B cell (primary cell): ENCODE results near the gene SPECC1L. TPM values are rescaled to one million over a fixed set of nuclear protein-coding genes. Genes with fewer than 3 reads are reported as not detected.
A peak's percentile ranks its signal among the peaks of the same experiment; 100 is the strongest.

ENCODE experiments used
- ATAC-seq: fragments of 200-7000 bp; cut with Tn5 transposase; one replicate; pipeline ENCODE4 v1.10.0; 2021; ENCODE audit warnings: low read depth, mild to moderate bottlenecking, moderate number of reproducible peaks, moderate library complexity
- CTCF ChIA-PET: fragments of 350-600 bp; sonication (Branson Sonifier 250); formaldehyde crosslinking; loops from one replicate; lab custom pipeline; 2021; ENCODE audit warnings: antibody characterized with exemption, inconsistent platforms; lab: Charles Lee
- POLR2A ChIA-PET: fragments of 350-600 bp; sonication (Branson Sonifier 250); formaldehyde crosslinking; loops from one replicate; lab custom pipeline; 2021; ENCODE audit warnings: antibody characterized with exemption; lab: Charles Lee
- DNase-seq: peaks from one replicate; pipeline ENCODE4 v3.0.0; 2013
- H2AFZ ChIP-seq: 2 replicates; pipeline ENCODE4 v1.6.1; 2012; ENCODE audit warnings: mild to moderate bottlenecking, low read depth, low read length; ENCODE audit not compliant: insufficient read depth, poor library complexity, severe bottlenecking
- H3K27ac ChIP-seq, 2 donors: 1 replicate in 1 of 2; 2 replicates in 1 of 2; pipeline ENCODE4 v1.5.1; 2012 to 2013; ENCODE audit warnings: low read length in 2 of 2, mild to moderate bottlenecking in 2 of 2, moderate library complexity in 1 of 2
- H3K27me3 ChIP-seq, 4 experiments: fragments of 200-600 bp in 1 of 4; sonication (generic) in 1 of 4; replicated peaks in 1 of 4; 1 replicate in 2 of 4; 2 replicates in 2 of 4; pipeline versions ENCODE4 v1.6.1 to v1.7.0; 2013 to 2016; ENCODE audit warnings: low read length in 3 of 4, mild to moderate bottlenecking in 2 of 4, mixed read lengths in 1 of 4, moderate library complexity in 1 of 4; ENCODE audit not compliant: insufficient read depth in 4 of 4, control insufficient read depth in 3 of 4; ENCODE audit errors: control extremely low read depth in 1 of 4
- H3K36me3 ChIP-seq, 2 experiments: replicated peaks in 1 of 2; 1 replicate in 1 of 2; 2 replicates in 1 of 2; pipeline versions ENCODE4 v1.6.1 to v1.7.1; 2013; ENCODE audit warnings: low read length in 1 of 2; ENCODE audit not compliant: insufficient read depth in 2 of 2, control insufficient read depth in 1 of 2; ENCODE audit errors: control extremely low read depth in 1 of 2, extremely low read depth in 1 of 2
- H3K4me1 ChIP-seq, 2 donors: fragments of 200-600 bp in 1 of 2; sonication (generic) in 1 of 2; 1 replicate in 1 of 2; 2 replicates in 1 of 2; pipeline versions ENCODE4 v1.5.1 to v1.6.1; 2013 to 2017; ENCODE audit warnings: low read length in 2 of 2; ENCODE audit not compliant: control insufficient read depth in 2 of 2, insufficient read depth in 2 of 2
- H3K4me2 ChIP-seq: replicated peaks from 2 replicates; pipeline ENCODE3; 2012; ENCODE audit warnings: mild to moderate bottlenecking, low read depth, low read length; ENCODE audit not compliant: poor library complexity, severe bottlenecking
- H3K4me3 ChIP-seq, 5 experiments: fragments of 200-600 bp in 1 of 5; sonication (generic) in 1 of 5; 1 replicate in 3 of 5; 2 replicates in 2 of 5; pipeline versions ENCODE4 v1.5.1 to v1.7.0; 2011 to 2016; ENCODE audit warnings: low read length in 4 of 5, mild to moderate bottlenecking in 4 of 5, low read depth in 2 of 5, control low read depth in 1 of 5, moderate library complexity in 1 of 5; ENCODE audit not compliant: insufficient read depth in 1 of 5; ENCODE audit errors: control extremely low read depth in 1 of 5, extremely low read depth in 1 of 5
- H3K79me2 ChIP-seq: fragments of 200-600 bp; sonication (generic); one replicate; pipeline ENCODE4 v1.6.0; 2016; ENCODE audit warnings: low read length; ENCODE audit not compliant: control insufficient read depth, insufficient read depth
- H3K9ac ChIP-seq: fragments of 200-600 bp; sonication (generic); 2 replicates; pipeline ENCODE4 v1.6.1; 2017; ENCODE audit warnings: mild to moderate bottlenecking, low read length, moderate library complexity
- H3K9me3 ChIP-seq, 3 donors: one replicate each; pipeline versions ENCODE4 v1.6.1 to v1.7.1; 2013; ENCODE audit warnings: low read length in 2 of 3; ENCODE audit not compliant: control insufficient read depth in 2 of 3, insufficient read depth in 1 of 3; ENCODE audit errors: control extremely low read depth in 1 of 3
- H4K20me1 ChIP-seq: 2 replicates; pipeline ENCODE4 v1.6.0; 2012; ENCODE audit warnings: mild to moderate bottlenecking, low read length; ENCODE audit not compliant: insufficient read depth, control insufficient read depth, poor library complexity, severe bottlenecking
- H3K27ac Mint-ChIP-seq: one replicate; pipeline ENCODE4 v1.8.0; 2021; ENCODE audit warnings: mixed read lengths
- H3K27me3 Mint-ChIP-seq: one replicate; pipeline ENCODE4 v1.8.0; 2021; ENCODE audit warnings: mixed read lengths
- H3K4me1 Mint-ChIP-seq: one replicate; pipeline ENCODE4 v1.8.0; 2021; ENCODE audit warnings: mixed read lengths
- H3K4me3 Mint-ChIP-seq: one replicate; pipeline ENCODE4 v1.8.0; 2021; ENCODE audit warnings: mixed read lengths
- H3K9me3 Mint-ChIP-seq: one replicate; pipeline ENCODE4 v1.8.0; 2022; ENCODE audit warnings: mixed read lengths; ENCODE audit not compliant: insufficient read depth
- EZH2 ChIP-seq: IDR thresholded peaks from 2 replicates; pipeline ENCODE4 v1.6.1; 2012; ENCODE audit warnings: borderline replicate concordance, low read depth, mild to moderate bottlenecking, moderate library complexity, low read length; ENCODE audit not compliant: insufficient read depth, poor library complexity, severe bottlenecking
- WGBS: methylation state at CpG from one replicate; pipeline ENCODE4 v1.1.5; 2013; ENCODE audit warnings: missing lambda C conversion rate; ENCODE audit not compliant: insufficient coverage; 5-methylcytosine and 5-hydroxymethylcytosine counted together
- intact Hi-C: fragments of 100-400 bp; cut with micrococcal nuclease; formaldehyde crosslinking; loops from one replicate; pipeline ENCODE4 v1.10.0; 2022
- polyA plus RNA-seq: library from polyadenylated mRNA; depleted of rRNA; stranded (reverse); fragments of >200 nt; gene quantifications from 2 replicates; pipeline ENCODE4 v1.2.3, GENCODE V29; 2012
- total RNA-seq, 2 donors: library from RNA; stranded (reverse); fragments of 120-200 nt in 1 of 2; gene quantifications; 1 replicate in 1 of 2; 2 replicates in 1 of 2; pipeline versions ENCODE4 v1.2.3 to v1.2.4, GENCODE V29; 2013 to 2022
- TF ChIP-seq, protein P1 (sequence below): fragments of 200-600 bp; IDR thresholded peaks from one replicate; pipeline ENCODE4 v1.8.0; 2022; ENCODE audit warnings: antibody characterized with exemption, mild to moderate bottlenecking

The SPECC1L gene
- total and polyA plus RNA-seq, 2 donors (not counting 1 experiment from before 2014, with no cell fraction given): 14.4 to 85.3 TPM

DNA sequence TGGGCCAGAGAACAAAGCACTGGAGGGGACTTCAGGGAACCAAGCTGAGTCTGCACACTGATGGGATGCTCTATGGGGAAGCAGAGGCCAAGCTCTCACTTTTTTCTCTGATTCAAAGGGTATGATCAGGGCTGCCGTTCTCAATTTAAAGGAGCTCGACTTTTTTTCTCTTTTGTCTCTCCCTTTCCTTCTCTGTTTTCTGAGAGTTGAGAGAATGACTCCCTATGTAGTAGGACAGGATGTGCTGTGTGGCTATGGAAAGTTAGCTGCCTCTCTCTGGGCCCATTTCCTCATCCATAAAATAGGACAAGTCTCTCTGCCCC is 164.7 kb downstream of the SPECC1L start:
- H3K9me3 Mint-ChIP-seq: no peaks in the 10 kb centered on the region
- H3K4me1 Mint-ChIP-seq: peaks cover 88% of the 10 kb centered on the region
- H3K27ac Mint-ChIP-seq: peak overlapping the region; percentile 97

DNA sequence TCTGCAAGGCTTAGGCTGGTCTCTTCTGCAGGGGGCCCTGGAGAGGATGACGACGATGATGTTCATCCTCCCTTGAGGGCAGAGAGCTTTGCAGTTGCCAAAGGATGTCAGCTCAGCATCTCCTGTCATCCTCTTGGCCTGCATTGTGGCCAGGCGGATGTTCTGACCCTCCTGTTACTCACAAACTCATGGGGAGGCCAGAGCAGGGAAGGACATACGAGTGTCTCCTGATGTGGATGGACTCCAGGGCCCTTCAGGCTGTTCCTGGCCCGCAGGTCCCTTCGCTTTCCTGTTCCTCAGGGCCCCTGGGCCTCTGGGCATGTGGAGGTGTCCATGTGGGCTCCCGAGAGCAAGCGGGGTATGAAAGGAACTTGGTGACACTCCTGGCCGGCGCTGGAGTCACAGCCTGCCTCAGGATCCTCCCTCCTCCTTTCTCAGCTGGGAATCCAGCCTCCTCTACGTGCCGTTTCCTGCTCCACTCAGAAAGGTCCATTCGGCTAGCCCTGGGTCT is 165.3 kb downstream of the SPECC1L start:
- intact Hi-C loops: loop anchor here (2.0 to 10.0 kb wide), 4 partner anchors 35 to 1129 kb away; partner anchors contain the start of genes DERL3 and GRK3
- Histone ChIP-seq H3K4me1 (peaks cover 85 to 90% of the 10 kb centered on the region in 2 donors), H3K9me3 (no peaks in the 10 kb centered on the region), H3K27ac (peak overlapping the region; percentile 98 to 99), H3K4me3 (no peak overlapping the region), H3K9ac (peak overlapping the region; percentile 19), H3K27me3 (no peaks in the 10 kb centered on the region), H4K20me1 (peaks cover 10% of the 10 kb centered on the region), H3K79me2 (peaks cover 76% of the 10 kb centered on the region), H3K4me2 (peak overlapping the region; percentile 78), H3K36me3 (peaks cover 0 to 30% of the 10 kb centered on the region in 2 experiments), H2AFZ (no peak overlapping the region)
- DNase-seq (no peak), ATAC-seq (no peak)
- peaks cover 88% of the 10 kb centered on the region for H3K4me1 Mint-ChIP-seq
- WGBS: 92% methylated on average over 10 of the region's 13 CpGs
- TF ChIP-seq, protein P1, sequence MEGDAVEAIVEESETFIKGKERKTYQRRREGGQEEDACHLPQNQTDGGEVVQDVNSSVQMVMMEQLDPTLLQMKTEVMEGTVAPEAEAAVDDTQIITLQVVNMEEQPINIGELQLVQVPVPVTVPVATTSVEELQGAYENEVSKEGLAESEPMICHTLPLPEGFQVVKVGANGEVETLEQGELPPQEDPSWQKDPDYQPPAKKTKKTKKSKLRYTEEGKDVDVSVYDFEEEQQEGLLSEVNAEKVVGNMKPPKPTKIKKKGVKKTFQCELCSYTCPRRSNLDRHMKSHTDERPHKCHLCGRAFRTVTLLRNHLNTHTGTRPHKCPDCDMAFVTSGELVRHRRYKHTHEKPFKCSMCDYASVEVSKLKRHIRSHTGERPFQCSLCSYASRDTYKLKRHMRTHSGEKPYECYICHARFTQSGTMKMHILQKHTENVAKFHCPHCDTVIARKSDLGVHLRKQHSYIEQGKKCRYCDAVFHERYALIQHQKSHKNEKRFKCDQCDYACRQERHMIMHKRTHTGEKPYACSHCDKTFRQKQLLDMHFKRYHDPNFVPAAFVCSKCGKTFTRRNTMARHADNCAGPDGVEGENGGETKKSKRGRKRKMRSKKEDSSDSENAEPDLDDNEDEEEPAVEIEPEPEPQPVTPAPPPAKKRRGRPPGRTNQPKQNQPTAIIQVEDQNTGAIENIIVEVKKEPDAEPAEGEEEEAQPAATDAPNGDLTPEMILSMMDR: no peak
- TF ChIP-seq EZH2: no peak
- ChIA-PET POLR2A (interaction anchor here (0.8 to 4.8 kb wide), 4 partner anchors 8 to 86 kb away, joined by 3 to 42 read pairs (median 6); partner anchors contain the start of gene ADORA2A), CTCF (interaction anchor here (1.0 to 8.3 kb wide), 8 partner anchors 12 to 86 kb away, joined by 3 to 147 read pairs (median 4); partner anchors contain the start of gene ADORA2A)
- H3K4me3 Mint-ChIP-seq: peak overlapping the region; percentile 80
- H3K27me3 Mint-ChIP-seq: no peaks in the 10 kb centered on the region
- H3K9me3 Mint-ChIP-seq: no peaks in the 10 kb centered on the region
- peak overlapping the region; percentile 97 for H3K27ac Mint-ChIP-seq

More for the DNA sequence above, 164.7 kb downstream of the SPECC1L start:
- H3K4me3 ChIP-seq: peak overlapping the region in 4 of 5 experiments; percentile 14 to 40 (median 34)
- peaks cover 76% of the 10 kb centered on the region for H3K79me2 ChIP-seq
- peak overlapping the region; percentile 55 for H3K9ac ChIP-seq
- peak overlapping the region; percentile 78 for H3K4me2 ChIP-seq
- no peaks in the 10 kb centered on the region for H3K27me3 ChIP-seq
- peak overlapping the region; percentile 98 to 99 for H3K27ac ChIP-seq
- H3K36me3 ChIP-seq: peaks cover 0 to 24% of the 10 kb centered on the region in 2 experiments
- WGBS: no CpG with 5 or more reads among the region's 2 CpGs
- TF ChIP-seq, protein P1: no peak
- TF ChIP-seq EZH2: no peak
- peak overlapping the region; percentile 80 for H3K4me3 Mint-ChIP-seq
- no peak overlapping the region for H2AFZ ChIP-seq
- H3K4me1 ChIP-seq: peaks cover 90 to 91% of the 10 kb centered on the region in 2 donors
- DNase-seq (no peak), ATAC-seq (no peak)
- no peaks in the 10 kb centered on the region for H3K27me3 Mint-ChIP-seq
- intact Hi-C loops: loop anchor here (2.0 to 10.0 kb wide), 4 partner anchors 34 to 1130 kb away; partner anchors contain the start of genes DERL3 and GRK3
- ChIA-PET POLR2A (interaction anchor here (0.7 to 4.8 kb wide), 6 partner anchors 8 to 425 kb away, joined by 3 to 42 read pairs (median 4); partner anchors contain the start of gene ADORA2A), CTCF (interaction anchor here (1.0 to 8.3 kb wide), 9 partner anchors 11 to 87 kb away, joined by 3 to 147 read pairs (median 5); partner anchors contain the start of gene ADORA2A)
- H4K20me1 ChIP-seq: peaks cover 5% of the 10 kb centered on the region
- H3K9me3 ChIP-seq: no peaks in the 10 kb centered on the region
